EL (cell line): Measurements from ENCODE around the gene CELF1.

Experiments
- DNase-seq: peaks from one replicate; pipeline ENCODE4 v3.0.0-alpha.2; 2016

Gene CELF1

GRCh38 chr11:47443028-47443700 is 109.8 kb downstream of the CELF1 start:
- DNase-seq: no peak

DNA sequence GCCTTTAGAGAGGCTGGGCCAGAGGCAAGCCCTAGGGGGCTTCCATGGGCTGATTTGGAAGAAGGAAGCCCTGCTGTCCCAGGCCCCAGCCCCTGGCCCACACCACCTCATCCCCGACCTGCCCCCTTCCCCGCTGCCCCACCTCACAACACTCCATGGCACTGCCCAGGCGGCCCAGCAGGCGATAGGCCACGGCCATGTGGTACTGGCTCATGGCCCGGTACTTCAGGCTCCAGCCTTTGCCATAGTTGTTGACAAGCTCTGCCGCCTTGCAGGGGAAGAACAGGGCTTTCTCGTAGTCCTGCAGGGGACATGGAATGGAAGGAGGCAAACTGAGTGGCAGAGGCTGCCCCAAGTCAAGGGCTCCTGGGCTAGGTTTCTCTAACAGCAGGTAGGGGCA is 110.4 kb downstream of the CELF1 start:
- no peak for DNase-seq

DNA sequence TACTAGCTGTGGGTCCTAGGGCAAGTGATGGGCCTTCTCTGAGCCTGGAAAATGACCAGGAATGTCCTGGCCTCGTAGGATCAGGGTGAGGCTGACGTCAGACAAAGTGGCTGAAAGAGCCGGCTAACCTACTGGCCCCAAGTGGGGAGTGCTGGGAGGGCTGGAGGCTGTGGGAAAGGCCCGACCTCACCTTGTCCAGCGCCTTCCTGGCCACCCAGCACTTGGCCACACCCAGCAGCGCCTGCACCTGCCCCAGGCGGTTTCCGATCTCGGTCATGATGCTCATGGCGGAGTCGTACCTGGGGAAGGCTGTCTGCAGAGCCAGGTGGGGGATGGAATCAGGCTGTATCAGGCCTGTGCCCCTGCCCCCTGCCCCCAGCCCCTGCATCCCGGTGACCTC is 111.5 kb downstream of the CELF1 start:
- no peak for DNase-seq

GRCh38 chr11:47440054-47440476 is 112.9 kb downstream of the CELF1 start:
- no peak for DNase-seq

- no peak for DNase-seq
Measured at GRCh38 chr11:47438721-47439120, 114.2 kb downstream of the CELF1 start.

DNA sequence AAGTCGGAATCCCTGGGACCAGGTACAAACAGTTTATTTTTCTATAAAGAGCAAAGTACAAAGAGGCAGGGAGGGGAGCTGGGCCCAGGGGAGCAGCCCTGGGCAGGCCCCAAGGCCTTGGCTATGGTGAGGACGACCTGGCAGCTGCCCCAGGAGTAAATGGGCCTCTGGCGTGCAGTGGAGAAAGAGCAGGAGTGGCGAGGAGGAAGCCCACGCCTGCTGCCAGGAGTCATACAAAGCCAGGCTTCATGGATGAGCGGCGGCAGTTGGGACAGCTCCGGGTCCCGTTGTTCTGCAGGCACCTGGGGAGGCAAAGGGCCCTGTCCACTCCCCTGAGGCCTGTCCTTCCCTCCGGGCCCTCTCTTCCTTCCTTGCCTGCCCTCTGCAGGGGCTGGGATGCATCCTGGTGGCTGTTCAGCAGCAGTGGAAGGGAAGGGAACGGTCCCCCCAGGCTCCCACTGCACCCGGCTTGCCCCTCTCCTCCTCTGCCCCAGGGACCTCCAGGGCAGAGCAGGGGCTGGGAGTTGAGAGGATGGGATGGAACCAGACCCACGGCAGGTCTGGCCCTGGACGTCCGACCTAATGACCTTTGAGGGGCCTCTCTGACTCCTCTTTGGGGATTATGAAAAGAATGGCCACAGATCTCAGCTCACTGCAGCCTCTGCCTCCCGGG is 115.0 kb downstream of the CELF1 start:
- no peak for DNase-seq

DNA sequence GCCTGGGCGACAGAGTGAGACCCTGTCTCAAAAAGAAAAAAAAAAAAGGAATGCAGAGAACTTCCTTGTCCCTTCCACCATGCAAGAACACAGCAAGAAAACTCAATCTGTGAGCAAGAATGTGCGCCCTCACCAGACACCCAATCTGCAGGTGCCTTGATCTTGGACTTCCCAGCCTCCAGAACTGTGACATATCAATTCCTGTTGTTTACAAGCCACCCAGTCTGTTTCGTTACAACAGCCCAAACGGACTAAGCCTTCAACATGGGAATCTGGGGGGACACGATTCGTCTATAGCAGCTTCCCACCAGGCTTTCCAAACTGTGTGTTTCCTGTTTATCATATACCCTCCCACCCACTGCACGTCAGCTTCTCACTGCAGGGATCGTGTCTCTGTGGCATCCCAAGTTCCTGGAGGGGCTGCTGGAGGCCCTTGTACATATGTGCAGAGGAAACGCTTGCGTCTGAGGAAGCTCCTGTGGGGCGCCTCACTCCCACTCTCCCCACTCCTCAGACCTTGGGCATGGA is 115.7 kb downstream of the CELF1 start:
- no peak for DNase-seq

DNA sequence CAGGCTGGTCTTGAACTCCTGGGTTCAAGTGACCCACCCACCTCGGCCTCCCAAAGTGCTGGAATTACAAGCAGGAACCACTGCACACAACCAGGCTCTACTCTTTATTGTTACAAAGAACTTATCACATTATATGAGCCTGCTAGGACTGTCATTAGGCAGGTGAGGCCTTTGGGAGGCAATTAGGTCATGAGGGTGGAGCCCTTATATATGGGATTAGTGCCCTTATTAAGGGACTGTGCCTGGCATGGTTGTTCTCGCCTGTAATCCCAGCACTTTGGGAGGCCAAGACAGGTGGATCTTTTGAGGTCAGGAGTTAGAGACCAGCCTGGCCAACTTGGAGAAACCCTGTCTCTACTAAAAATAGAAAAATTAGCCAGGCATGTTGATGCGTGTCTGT is 116.2 kb downstream of the CELF1 start:
- no peak for DNase-seq

- DNase-seq: no peak
Measured at GRCh38 chr11:47435687-47436086, 117.2 kb downstream of the CELF1 start.

DNA sequence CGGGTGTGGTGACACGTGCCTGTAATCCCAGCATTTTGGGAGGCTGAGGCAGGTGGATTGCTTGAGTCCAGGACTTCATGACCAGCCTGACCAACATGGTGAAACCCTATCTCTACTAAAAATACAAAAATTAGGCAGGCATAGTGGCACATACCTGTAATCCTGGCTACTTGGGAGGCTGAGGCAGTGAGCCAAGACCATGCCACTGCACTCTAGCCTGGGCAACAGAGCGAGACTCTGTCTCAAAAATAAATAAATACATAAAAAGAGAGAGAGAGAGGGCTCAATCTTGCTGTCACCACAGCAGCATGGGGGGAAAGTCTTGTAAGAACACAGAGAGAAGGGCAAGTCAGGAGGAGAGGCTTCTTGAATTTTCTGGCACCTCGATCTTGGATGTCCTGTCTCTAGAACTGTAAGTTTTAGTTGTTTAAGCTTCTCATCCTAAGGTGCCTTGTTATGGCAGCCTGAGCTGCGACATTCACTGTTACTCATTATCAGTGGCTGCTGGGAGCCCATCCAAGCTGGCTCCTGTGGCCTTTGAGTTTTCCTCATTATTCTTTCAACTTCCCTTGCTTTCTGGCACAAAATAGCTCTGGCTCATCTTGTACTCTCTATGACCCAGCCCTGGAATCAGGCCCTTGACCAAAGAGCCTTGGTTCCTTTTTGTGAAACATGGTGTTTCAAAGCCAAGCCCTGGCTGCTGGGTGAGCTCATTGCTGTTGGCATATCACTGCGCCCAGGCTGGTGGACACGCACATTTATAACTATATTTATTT is 118.7 kb downstream of the CELF1 start:
- DNase-seq: peak; percentile 35

- no peak for DNase-seq
Measured at GRCh38 chr11:47433157-47433556, 119.8 kb downstream of the CELF1 start.

DNA sequence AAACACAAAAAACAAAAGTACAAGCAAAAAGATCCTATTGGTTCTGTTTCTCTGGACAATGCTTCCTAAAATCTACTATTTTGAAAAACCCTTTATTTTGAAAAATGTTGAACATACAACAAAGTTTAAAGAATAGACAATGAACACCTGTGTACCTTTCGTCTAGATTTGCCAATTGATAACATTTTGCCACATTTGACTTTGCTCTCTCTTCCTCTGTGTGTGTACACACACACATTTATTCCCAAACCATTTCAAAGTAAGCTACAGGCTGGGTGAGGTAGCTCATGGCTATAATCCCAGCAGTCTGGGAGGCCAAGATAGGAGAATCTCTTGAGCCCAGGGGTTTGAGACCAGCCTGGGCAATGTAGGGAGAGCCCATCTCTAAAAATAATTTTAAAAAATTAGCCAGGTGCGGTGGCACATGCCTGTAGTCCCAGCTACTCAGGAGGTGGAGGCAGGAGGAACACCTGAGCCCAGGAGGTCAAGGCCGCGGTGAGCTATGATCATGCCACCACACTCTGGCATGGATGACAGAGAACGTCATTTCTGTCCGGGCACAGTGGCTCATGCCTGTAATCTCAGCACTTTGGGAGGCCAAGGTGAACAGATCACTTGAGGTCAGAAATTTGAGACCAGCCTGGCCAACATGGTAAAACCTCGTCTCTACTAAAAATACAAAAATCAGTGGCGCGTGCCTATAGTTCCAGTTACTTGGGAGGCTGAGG is 121.4 kb downstream of the CELF1 start:
- DNase-seq: no peak

- DNase-seq: no peak
Measured at GRCh38 chr11:47430524-47430923, 122.4 kb downstream of the CELF1 start.

DNA sequence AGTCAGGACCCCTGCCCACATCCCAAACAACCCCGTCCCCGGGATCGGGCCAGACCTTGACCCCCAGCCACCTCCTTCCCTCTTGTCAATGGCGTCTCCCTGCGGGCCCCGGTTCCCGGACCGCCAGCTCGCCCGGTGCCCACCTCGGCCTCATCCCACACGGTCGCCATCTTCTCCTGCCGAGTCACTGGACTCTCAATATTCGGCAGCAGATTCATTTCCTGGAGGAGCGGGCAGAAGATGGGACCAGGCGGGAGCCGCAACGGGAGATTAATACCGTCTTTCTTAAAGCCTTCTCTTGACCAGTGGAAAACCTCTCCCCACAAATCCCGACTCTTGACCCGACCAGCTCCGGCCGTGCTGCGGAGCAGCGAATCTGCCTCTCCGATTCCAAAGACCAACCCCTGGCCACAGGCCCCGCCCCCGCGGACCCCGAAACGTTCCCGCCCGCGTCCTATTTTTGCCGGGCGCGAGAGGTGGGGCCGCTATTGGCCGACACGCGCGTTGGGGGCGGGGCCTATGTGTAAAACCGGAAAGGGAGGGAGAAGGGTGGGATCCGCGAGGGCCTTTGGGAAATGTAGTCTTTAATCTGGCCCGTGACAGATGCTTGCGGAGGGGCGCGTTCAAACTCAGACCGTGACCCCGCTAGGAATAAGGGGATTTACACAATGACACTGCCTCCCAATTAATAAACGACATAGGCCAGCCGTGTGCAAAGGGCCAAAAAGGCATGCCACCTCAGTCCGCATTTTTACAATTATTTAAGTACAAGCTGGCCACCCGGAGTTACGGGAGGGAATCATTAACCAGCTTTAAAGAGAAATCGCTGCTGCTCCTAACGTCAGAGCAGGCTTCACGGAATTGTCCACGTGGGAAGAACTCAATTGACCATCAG is 126.6 kb downstream of the CELF1 start, which contains the start of gene PSMC3:
Gene PSMC3, minus strand, starts transcription at position 378 of the 895 bp plus-strand sequence. Its CDS starts 160 bp downstream, at position 218.
- peak; percentile 97 for DNase-seq

GRCh38 chr11:47425611-47426010 is 127.3 kb downstream of the CELF1 start:
- no peak for DNase-seq

DNA sequence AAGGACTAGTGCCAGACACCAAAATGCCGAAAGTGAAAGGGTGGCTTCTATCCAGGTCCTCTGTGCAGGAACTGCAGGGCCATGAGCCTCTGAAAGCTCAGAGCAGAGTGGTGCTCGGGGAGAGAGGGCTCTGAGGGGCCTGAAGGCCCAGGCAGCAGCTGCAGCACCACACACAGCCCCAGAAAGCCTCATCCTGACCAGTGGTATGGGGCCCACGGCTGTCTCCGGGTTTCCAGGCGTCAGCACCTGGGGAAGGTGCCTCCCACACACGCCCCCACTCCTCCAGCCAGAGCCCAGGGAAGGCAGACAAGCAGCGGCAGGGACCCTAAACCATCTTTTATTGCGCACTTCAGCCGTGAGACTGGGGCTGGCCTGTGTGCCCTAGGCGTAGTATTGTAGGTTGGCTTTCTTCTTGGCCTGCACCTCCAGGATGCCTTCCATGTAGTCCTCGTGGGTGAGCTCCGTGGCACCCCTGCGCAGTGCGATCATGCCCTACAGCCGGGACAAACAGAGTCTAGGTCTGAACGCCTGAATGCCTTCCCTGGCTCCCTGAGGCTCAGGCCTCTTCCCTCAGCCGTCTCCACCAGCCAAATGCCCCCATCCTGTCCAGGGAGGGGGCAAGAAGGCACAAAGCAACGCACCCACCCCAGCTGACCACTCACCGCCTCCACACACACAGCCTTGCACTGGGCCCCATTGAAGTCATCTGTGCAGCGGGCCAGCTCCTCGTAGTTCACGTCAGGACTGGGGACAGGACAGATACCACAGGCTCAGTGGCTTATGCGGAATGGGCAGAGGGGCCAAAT is 134.3 kb downstream of the CELF1 start:
- DNase-seq: no peak

DNA sequence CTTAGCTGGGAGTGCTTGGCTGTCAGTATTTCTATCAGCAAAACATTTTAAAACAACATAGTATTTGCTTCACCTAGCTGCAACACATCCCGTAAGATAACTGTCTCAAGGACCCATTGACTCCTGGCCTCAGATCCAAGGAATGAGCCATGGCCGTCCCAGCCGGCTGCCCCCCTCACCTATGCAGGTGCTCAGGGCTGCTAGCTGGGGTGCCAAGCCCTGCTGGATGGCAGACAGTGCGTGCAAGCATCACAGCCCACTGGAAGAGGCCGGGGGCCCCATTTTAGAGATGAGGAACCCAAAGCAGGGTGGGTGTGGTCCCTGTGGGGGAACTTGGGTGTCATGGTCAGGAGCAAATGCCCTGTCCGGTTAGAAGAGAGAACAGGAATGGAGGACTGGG is 135.2 kb downstream of the CELF1 start:
- DNase-seq: no peak

- DNase-seq: peak; percentile 98
Measured at GRCh38 chr11:47415949-47416472, 136.9 kb downstream of the CELF1 start.
